Sigmoid colon (tissue), 7 donors: ENCODE results near the gene PRG2. TPM values are rescaled to one million over a fixed set of nuclear protein-coding genes. Genes with fewer than 3 reads are reported as not detected.

ENCODE experiments used
- DNase-seq: peaks from one replicate; pipeline ENCODE4 v3.0.0-alpha.2; 2019
- H3K27ac ChIP-seq, 4 donors: fragments of 200-600 bp; sonication (generic); one replicate each; pipeline ENCODE4 v1.5.1; 2016 to 2019; ENCODE audit warnings: mild to moderate bottlenecking in 1 of 4
- H3K27me3 ChIP-seq, 3 donors: fragments of 200-600 bp; sonication (generic); one replicate each; pipeline ENCODE4 v1.5.1; 2019; ENCODE audit warnings: mild to moderate bottlenecking in 1 of 3
- H3K36me3 ChIP-seq, 4 donors: fragments of 200-600 bp; sonication (generic); one replicate each; pipeline ENCODE4 v1.5.1; 2016 to 2019
- H3K4me1 ChIP-seq, 4 donors: fragments of 200-600 bp; sonication (generic); one replicate each; pipeline ENCODE4 v1.5.1; 2017 to 2019
- H3K4me3 ChIP-seq, 4 donors: fragments of 200-600 bp; sonication (generic); one replicate each; pipeline ENCODE4 v1.5.1; 2017 to 2019; ENCODE audit warnings: mild to moderate bottlenecking in 2 of 4, moderate library complexity in 1 of 4
- H3K9me3 ChIP-seq, 4 donors: fragments of 200-600 bp in 3 of 4; sonication (generic) in 3 of 4; one replicate each; pipeline versions ENCODE4 v1.5.1 to v1.6.1; 2013 to 2019
- CTCF ChIP-seq, 4 experiments: fragments of 450-650 bp in 3 of 4; fragments of 200-600 bp in 1 of 4; IDR thresholded peaks; one replicate each; pipeline ENCODE4 v1.5.1; 2016 to 2019; ENCODE audit warnings: antibody characterized with exemption in 4 of 4, mild to moderate bottlenecking in 3 of 4, moderate library complexity in 2 of 4
- EP300 ChIP-seq, 4 donors: sonication (generic); formaldehyde crosslinking; IDR thresholded peaks; one replicate each; pipeline ENCODE4 v1.6.1; 2017; ENCODE audit warnings: antibody characterized with exemption in 4 of 4
- POLR2A ChIP-seq, 2 donors: fragments of 450-650 bp; IDR thresholded peaks; one replicate each; pipeline ENCODE4 v1.6.1; 2016; ENCODE audit warnings: antibody characterized with exemption in 2 of 2, mild to moderate bottlenecking in 2 of 2, moderate library complexity in 2 of 2
- POLR2AphosphoS5 ChIP-seq, 4 donors: sonication (generic); formaldehyde crosslinking; IDR thresholded peaks; one replicate each; pipeline ENCODE4 v1.6.1; 2017; ENCODE audit warnings: antibody characterized with exemption in 4 of 4
- WGBS, 2 donors: extraction: QIAGEN DNeasy Blood & Tissue Kit; methylation state at CpG; one replicate each; pipeline ENCODE4 v1.1.7; 2013; 5-methylcytosine and 5-hydroxymethylcytosine counted together
- intact Hi-C: fragments of 100-400 bp; cut with DNase I; formaldehyde crosslinking; loops from one replicate; pipeline ENCODE4 v1.15.1; 2023
- polyA plus RNA-seq, 3 donors: library from polyadenylated mRNA; stranded (reverse); fragments of 200-250 nt; gene quantifications; one replicate each; pipeline ENCODE4 v1.2.3, GENCODE V29; 2013
- total RNA-seq, 4 donors: library from RNA; depleted of rRNA; stranded (reverse); fragments of >200 nt; gene quantifications; one replicate each; pipeline ENCODE4 v1.1.0, GENCODE V29; 2016
- donor health status: healthy with polysubstance abuse.
- donor health status: Bipolar disorder and iron deficiency.
- donor health status: healthy.

Gene PRG2
- total and polyA plus RNA-seq, 7 donors, result not detected

DNA sequence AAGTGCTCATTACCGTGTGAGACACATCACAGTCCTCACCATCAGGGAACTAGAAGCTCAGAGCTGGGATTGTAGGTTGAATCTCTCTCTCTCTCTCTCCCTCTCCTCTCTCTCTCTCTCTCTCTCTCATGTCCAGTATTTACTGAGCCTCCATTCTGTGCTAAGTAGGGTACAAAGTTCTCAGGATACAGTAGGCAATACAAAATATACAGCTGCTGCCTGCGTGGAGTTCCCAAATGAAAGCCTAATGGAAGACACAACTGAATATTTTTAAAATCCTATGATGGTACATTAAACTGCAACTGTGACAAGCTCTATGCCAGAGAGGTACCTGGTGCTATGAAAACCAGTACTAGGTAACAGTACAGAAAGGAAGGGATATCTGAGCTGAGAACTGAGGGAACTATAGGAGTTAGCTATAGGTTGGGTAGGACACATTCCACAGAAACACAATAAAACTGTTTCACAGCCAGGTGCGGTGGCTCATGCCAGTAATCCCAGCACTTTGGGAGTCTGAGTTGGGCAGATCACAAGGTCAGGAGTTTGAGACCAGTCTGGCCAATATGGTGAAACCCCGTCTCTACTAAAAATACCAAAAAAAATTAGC, 9.6 kb upstream of the PRG2 start:
- no peaks in the 10 kb centered on the region for H3K9me3 ChIP-seq
- H3K27me3 ChIP-seq, result no peaks in the 10 kb centered on the region
- no peak for DNase-seq
- intact Hi-C loops, result no loop called here
- TF ChIP-seq CTCF (IDR thresholded peaks at IDR 0.05), result no peak
- TF ChIP-seq EP300 (IDR thresholded peaks at IDR 0.05), result no peak
- no peak for TF ChIP-seq POLR2AphosphoS5 (IDR thresholded peaks at IDR 0.05)
- TF ChIP-seq POLR2A (IDR thresholded peaks at IDR 0.05), result no peak
- H3K27ac ChIP-seq, result no peak overlapping the region
- no peaks in the 10 kb centered on the region for H3K36me3 ChIP-seq
- H3K4me1 ChIP-seq, result no peaks in the 10 kb centered on the region
- H3K4me3 ChIP-seq, result no peak overlapping the region
- 20 to 69% methylated on average over 4 of the region's 4 CpGs for WGBS, 2 donors

DNA sequence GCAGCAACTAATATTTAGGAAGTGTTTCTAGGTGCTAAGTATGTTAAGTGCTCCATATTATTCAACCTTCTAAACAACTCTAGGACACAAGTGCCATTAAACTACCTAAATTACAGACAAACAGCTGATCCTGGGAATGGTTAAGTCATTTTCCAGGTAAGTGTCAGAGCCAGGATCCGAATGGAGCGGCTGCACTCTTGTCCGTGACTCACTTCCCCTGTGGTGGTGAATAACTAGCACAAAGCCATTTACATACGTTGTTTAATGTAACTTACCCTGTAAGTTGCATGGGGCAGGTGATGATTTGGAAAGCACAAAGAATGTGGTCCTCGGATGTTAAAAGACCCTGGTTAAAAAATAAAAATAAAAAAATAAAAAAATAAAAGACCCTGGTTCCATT, 8.8 kb upstream of the PRG2 start:
- no peak for DNase-seq
- Histone ChIP-seq H3K36me3 (no peaks in the 10 kb centered on the region), H3K27ac (no peak overlapping the region), H3K4me1 (no peaks in the 10 kb centered on the region), H3K27me3 (no peaks in the 10 kb centered on the region), H3K9me3 (no peaks in the 10 kb centered on the region), H3K4me3 (no peak overlapping the region)
- WGBS, 2 donors, result 84 to 87% methylated on average over 5 of the region's 5 CpGs
- intact Hi-C loops, result no loop called here
- TF ChIP-seq EP300 (IDR thresholded peaks at IDR 0.05), result no peak

- H3K27ac ChIP-seq, result no peak overlapping the region
- no peak overlapping the region for H3K4me3 ChIP-seq
- intact Hi-C loops, result no loop called here
- no peaks in the 10 kb centered on the region for H3K4me1 ChIP-seq
- H3K27me3 ChIP-seq, result no peaks in the 10 kb centered on the region
- no peaks in the 10 kb centered on the region for H3K36me3 ChIP-seq
- WGBS, 2 donors, result 88 to 89% methylated on average over 4 of the region's 4 CpGs
- H3K9me3 ChIP-seq, result no peaks in the 10 kb centered on the region
- TF ChIP-seq POLR2A (IDR thresholded peaks at IDR 0.05) (no peak), POLR2AphosphoS5 (IDR thresholded peaks at IDR 0.05) (no peak), CTCF (IDR thresholded peaks at IDR 0.05) (no peak), EP300 (IDR thresholded peaks at IDR 0.05) (no peak)
- DNase-seq, result no peak
Observed at GRCh38 chr11:57397394-57397990, 7.0 kb upstream of the PRG2 start.

GRCh38 chr11:57396744-57397143, 6.3 kb upstream of the PRG2 start:
- Histone ChIP-seq H3K4me3 (no peak overlapping the region), H3K27ac (no peak overlapping the region), H3K9me3 (no peaks in the 10 kb centered on the region), H3K27me3 (no peaks in the 10 kb centered on the region), H3K4me1 (no peaks in the 10 kb centered on the region), H3K36me3 (no peaks in the 10 kb centered on the region)
- intact Hi-C loops, result no loop called here
- no peak for DNase-seq
- no peak for TF ChIP-seq EP300 (IDR thresholded peaks at IDR 0.05)
- TF ChIP-seq POLR2A (IDR thresholded peaks at IDR 0.05), result no peak
- TF ChIP-seq POLR2AphosphoS5 (IDR thresholded peaks at IDR 0.05), result no peak
- no peak for TF ChIP-seq CTCF (IDR thresholded peaks at IDR 0.05)
- 66 to 79% methylated on average over 2 of the region's 2 CpGs for WGBS, 2 donors

DNA sequence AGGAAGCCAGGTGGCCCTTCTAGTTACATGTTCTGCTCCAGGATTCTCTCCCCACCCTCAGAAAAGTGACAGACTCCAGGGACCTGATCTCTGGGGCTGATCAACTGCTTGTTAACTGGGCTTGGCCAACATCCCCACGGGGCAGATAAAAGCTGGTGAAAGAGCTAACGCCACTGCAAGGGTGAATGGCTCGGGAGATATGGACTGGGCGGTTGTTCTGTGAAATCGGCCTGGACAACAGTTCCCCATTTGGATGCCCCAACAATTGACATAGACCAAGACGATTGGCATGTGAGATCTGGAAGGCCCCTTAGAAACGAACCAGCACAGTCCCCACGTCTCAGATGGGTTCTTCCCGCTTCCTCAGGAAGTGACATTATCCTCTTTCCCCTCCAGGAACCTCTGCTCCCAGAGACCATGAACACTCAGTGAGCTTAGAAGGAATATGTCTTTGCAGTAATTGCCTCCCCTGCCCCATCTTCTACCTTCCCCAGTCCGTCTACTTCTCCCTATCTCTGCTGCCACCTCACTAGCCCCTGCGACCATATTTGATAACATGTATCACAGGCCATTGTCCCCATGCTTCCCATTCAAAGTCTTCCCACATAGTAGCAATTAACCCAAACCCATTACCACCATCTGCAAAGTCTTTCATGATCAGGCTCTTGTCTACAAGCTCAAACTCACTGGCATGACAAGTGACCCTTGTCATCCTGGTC, 5.6 kb upstream of the PRG2 start:
- H3K4me1 ChIP-seq, result no peaks in the 10 kb centered on the region
- H3K9me3 ChIP-seq, result no peaks in the 10 kb centered on the region
- H3K27ac ChIP-seq, result no peak overlapping the region
- no peaks in the 10 kb centered on the region for H3K36me3 ChIP-seq
- no peak overlapping the region for H3K4me3 ChIP-seq
- 89 to 90% methylated on average over 11 of the region's 11 CpGs for WGBS, 2 donors
- TF ChIP-seq EP300 (IDR thresholded peaks at IDR 0.05) (no peak), POLR2AphosphoS5 (IDR thresholded peaks at IDR 0.05) (no peak), POLR2A (IDR thresholded peaks at IDR 0.05) (no peak), CTCF (IDR thresholded peaks at IDR 0.05) (no peak)
- H3K27me3 ChIP-seq, result no peaks in the 10 kb centered on the region
- intact Hi-C loops, result no loop called here
- no peak for DNase-seq
